HCT116 (cell line): ENCODE measurements around the gene FOXP2. TPM values are rescaled to one million over a fixed set of nuclear protein-coding genes. Genes with fewer than 3 reads are reported as not detected.

Experiments used
- ATAC-seq: fragments of 200-7000 bp; cut with Tn5 transposase; 2 replicates; pipeline ENCODE4 v1.9.1; 2020; ENCODE audit warnings: mild to moderate bottlenecking, moderate library complexity
- BruUV-seq: library from RNA; stranded (reverse); fragments of 400-500 nt; replicated peaks from 2 replicates; lab custom pipeline; 2021; lab: Mats Ljungman, UMichigan
- CTCF ChIA-PET: fragments of 300-600 bp; sonication (Branson Sonifier 250); formaldehyde crosslinking; loops from one replicate; lab custom pipeline; 2021; ENCODE audit warnings: antibody characterized with exemption; lab: Charles Lee
- POLR2A ChIA-PET: fragments of 300-600, 350-600 bp; sonication (Branson Sonifier 250); formaldehyde crosslinking; loops from one replicate; lab custom pipeline; 2021; ENCODE audit warnings: antibody characterized with exemption; lab: Charles Lee
- RAD21 ChIA-PET, 2 experiments: fragments of 300-600 bp; sonication (Branson Sonifier 250); formaldehyde crosslinking; loops; one replicate each; lab custom pipeline; 2023; ENCODE audit warnings: low total read pairs in 2 of 2; ENCODE audit not compliant: uncharacterized antibody in 2 of 2, unreplicated experiment in 2 of 2, low non-redundant PET in 1 of 2; lab: Charles Lee
- DNase-seq: peaks from one replicate; pipeline ENCODE4 v3.0.0-alpha.2; 2010; ENCODE audit warnings: low read depth, low spot score
- H2AFZ ChIP-seq: fragments of 200-600 bp; shearing (Covaris generic), sonication (generic); 2 replicates; pipeline ENCODE4 v1.6.1; 2017; ENCODE audit warnings: low read depth, mixed run types, mixed read lengths, antibody characterized with exemption, low read length; ENCODE audit not compliant: poor library complexity, severe bottlenecking
- H3K27ac ChIP-seq: 2 replicates; pipeline ENCODE4 v1.5.1; 2012; ENCODE audit warnings: low read depth, low read length
- H3K27me3 ChIP-seq: fragments of 200-600 bp; sonication (generic); 2 replicates; pipeline ENCODE4 v1.6.1; 2016; ENCODE audit warnings: mixed run types, low read length, mixed read lengths; ENCODE audit not compliant: insufficient read depth
- H3K36me3 ChIP-seq, 2 experiments: fragments of 200-500 bp in 1 of 2; fragments of 200-600 bp in 1 of 2; sonication (Bioruptor generic) in 1 of 2; sonication (generic) in 1 of 2; 2 replicates each; pipeline versions ENCODE4 v1.5.1 to v1.6.1; 2014 to 2016; ENCODE audit warnings: low read length in 2 of 2, inconsistent platforms in 1 of 2, mixed read lengths in 1 of 2, mixed run types in 1 of 2; ENCODE audit not compliant: insufficient read depth in 2 of 2, control insufficient read depth in 1 of 2
- H3K4me1 ChIP-seq, 2 experiments: fragments of 200-600 bp in 1 of 2; sonication (generic) in 1 of 2; 2 replicates each; pipeline versions ENCODE4 v1.5.1 to v1.6.1; 2012 to 2017; ENCODE audit warnings: low read length in 2 of 2, inconsistent platforms in 1 of 2, mild to moderate bottlenecking in 1 of 2, mixed read lengths in 1 of 2, mixed run types in 1 of 2, moderate library complexity in 1 of 2; ENCODE audit not compliant: insufficient read depth in 2 of 2, control insufficient read depth in 1 of 2
- H3K4me2 ChIP-seq: fragments of 200-600 bp; sonication (generic); 2 replicates; pipeline ENCODE4 v1.6.1; 2017; ENCODE audit warnings: mixed run types, low read length, mixed read lengths
- H3K4me3 ChIP-seq, 2 experiments: fragments of 200-600 bp in 1 of 2; sonication (generic) in 1 of 2; replicated peaks in 1 of 2; 2 replicates each; pipeline ENCODE4 v1.5.1; 2011 to 2016; ENCODE audit warnings: low read length in 2 of 2, control low read depth in 1 of 2, low read depth in 1 of 2, mild to moderate bottlenecking in 1 of 2, mixed read lengths in 1 of 2, mixed run types in 1 of 2
- H3K79me2 ChIP-seq: fragments of 200-600 bp; sonication (generic); 2 replicates; pipeline ENCODE4 v1.6.1; 2017; ENCODE audit warnings: mild to moderate bottlenecking, mixed run types, low read length, moderate library complexity, mixed read lengths; ENCODE audit not compliant: insufficient read depth
- H3K9ac ChIP-seq: fragments of 200-600 bp; sonication (generic); 2 replicates; pipeline ENCODE4 v1.6.1; 2016; ENCODE audit warnings: low read length, mixed read lengths
- H3K9me2 ChIP-seq: fragments of 200-600 bp; sonication (generic), shearing (Covaris generic); 2 replicates; pipeline ENCODE4 v1.6.1; 2017; ENCODE audit warnings: mixed run types, mild to moderate bottlenecking, moderate library complexity; ENCODE audit not compliant: insufficient read depth
- H3K9me3 ChIP-seq, 2 experiments: fragments of 200-500 bp in 1 of 2; fragments of 200-600 bp in 1 of 2; sonication (Bioruptor generic) in 1 of 2; sonication (generic) in 1 of 2; 2 replicates each; pipeline ENCODE4 v1.6.1; 2014 to 2017; ENCODE audit warnings: low read length in 2 of 2, mixed read lengths in 2 of 2, inconsistent platforms in 1 of 2, low read depth in 1 of 2, mild to moderate bottlenecking in 1 of 2, mixed run types in 1 of 2, moderate library complexity in 1 of 2; ENCODE audit not compliant: control insufficient read depth in 1 of 2, insufficient read depth in 1 of 2
- H4K20me1 ChIP-seq: fragments of 200-600 bp; sonication (generic), shearing (Covaris generic); 2 replicates; pipeline ENCODE4 v1.6.1; 2017; ENCODE audit warnings: mixed run types, mild to moderate bottlenecking, moderate library complexity; ENCODE audit not compliant: insufficient read depth
- CBX3 ChIP-seq: IDR thresholded peaks from 2 replicates; pipeline ENCODE4 v1.6.1; 2012; ENCODE audit warnings: low read depth
- CEBPB ChIP-seq: IDR thresholded peaks from 2 replicates; pipeline ENCODE4 v1.6.1; 2012; ENCODE audit warnings: low read depth
- ELF1 ChIP-seq: IDR thresholded peaks from 2 replicates; pipeline ENCODE4 v1.6.1; 2012; ENCODE audit warnings: low read depth, borderline replicate concordance
- FOSL1 ChIP-seq: IDR thresholded peaks from 2 replicates; pipeline ENCODE4 v1.6.1; 2012; ENCODE audit warnings: low read depth
- POLR2A ChIP-seq: IDR thresholded peaks from 2 replicates; pipeline ENCODE4 v1.7.0; 2011; ENCODE audit warnings: borderline replicate concordance; ENCODE audit not compliant: insufficient read depth, insufficient read length; ENCODE audit errors: extremely low read depth
- POLR2AphosphoS5 ChIP-seq: IDR thresholded peaks from 2 replicates; pipeline ENCODE4 v1.6.1; 2011; ENCODE audit warnings: mild to moderate bottlenecking, low read depth, low read length, moderate library complexity
- RAD21 ChIP-seq: IDR thresholded peaks from 2 replicates; pipeline ENCODE4 v1.6.1; 2012; ENCODE audit warnings: low read depth, mild to moderate bottlenecking
- SIN3A ChIP-seq: IDR thresholded peaks from 2 replicates; pipeline ENCODE4 v1.6.1; 2012; ENCODE audit warnings: low read depth
- SRF ChIP-seq: IDR thresholded peaks from 2 replicates; pipeline ENCODE4 v1.6.1; 2012; ENCODE audit warnings: low read depth
- TCF7L2 ChIP-seq: IDR thresholded peaks from 2 replicates; pipeline ENCODE4 v1.7.0; 2011; ENCODE audit warnings: borderline replicate concordance, inconsistent platforms; ENCODE audit not compliant: insufficient read depth, insufficient read length; ENCODE audit errors: extremely low read depth
- YY1 ChIP-seq: IDR thresholded peaks from 2 replicates; pipeline ENCODE4 v1.6.1; 2011; ENCODE audit warnings: low read length, low read depth, moderate library complexity, mild to moderate bottlenecking; ENCODE audit not compliant: insufficient replicate concordance; ENCODE audit errors: extremely low read depth
- ZNF274 ChIP-seq: fragments of 200-500 bp; sonication (Bioruptor generic); IDR thresholded peaks from 2 replicates; pipeline ENCODE4 v1.6.1; 2014; ENCODE audit warnings: mild to moderate bottlenecking, low read depth, low read length, inconsistent platforms
- intact Hi-C: fragments of 100-400 bp; cut with micrococcal nuclease; formaldehyde crosslinking; loops from 2 replicates; pipeline ENCODE4 v1.10.0; 2022
- total RNA-seq: library from RNA; stranded (reverse); gene quantifications from one replicate; pipeline ENCODE4 v1.2.1, GENCODE V29; 2021; ENCODE audit not compliant: unreplicated experiment
- TF ChIP-seq, protein P1 (sequence below): IDR thresholded peaks from 2 replicates; pipeline ENCODE4 v1.6.1; 2011; ENCODE audit warnings: mild to moderate bottlenecking, low read length, moderate library complexity; ENCODE audit not compliant: insufficient replicate concordance; ENCODE audit errors: extremely low read depth
- TF ChIP-seq, protein P2 (sequence below), 3 experiments: fragments of 200-600 bp in 1 of 3; sonication (generic) in 1 of 3; IDR thresholded peaks in 2 of 3; conservative IDR thresholded peaks in 1 of 3; 2 replicates each; pipeline ENCODE4 v1.5.1; 2012 to 2017; ENCODE audit warnings: low read depth in 2 of 3, low read length in 2 of 3, antibody characterized with exemption in 1 of 3, borderline replicate concordance in 1 of 3, control low read depth in 1 of 3, mild to moderate bottlenecking in 1 of 3, mixed read lengths in 1 of 3, mixed run types in 1 of 3, moderate library complexity in 1 of 3; ENCODE audit not compliant: insufficient read depth in 1 of 3
- TF ChIP-seq, protein P3 (sequence below): IDR thresholded peaks from 2 replicates; pipeline ENCODE4 v1.6.1; 2012

FOXP2 gene
- total RNA-seq, 1 experiment from 2014 or later: 2.5 TPM

DNA sequence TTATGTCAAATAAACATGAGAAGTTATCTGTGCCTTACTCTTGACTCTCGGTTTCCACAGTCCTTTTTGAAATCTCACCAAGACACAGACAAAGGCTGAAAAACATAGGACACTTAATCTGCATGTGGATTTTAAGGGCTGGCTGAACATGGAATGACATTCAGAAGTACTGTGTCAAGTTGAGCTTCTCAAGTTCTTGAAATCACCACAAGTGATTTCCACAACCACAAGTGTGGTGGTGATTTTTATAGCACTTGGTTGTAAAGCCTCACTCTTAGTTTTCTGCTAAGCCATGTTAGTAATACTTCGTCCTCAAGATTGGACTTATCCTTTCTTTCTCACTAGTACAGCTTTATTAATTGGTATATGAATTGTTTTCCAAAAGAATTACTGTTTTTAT lies 29.6 kb downstream of the FOXP2 start:
- BruUV-seq: no TSS peak
- no peak for DNase-seq

More for the DNA sequence above, 29.6 kb downstream of the FOXP2 start:
- Histone ChIP-seq H3K27me3 (no peaks in the 10 kb centered on the region), H4K20me1 (no peaks in the 10 kb centered on the region), H3K4me3 (no peak overlapping the region), H3K9me2 (no peaks in the 10 kb centered on the region), H3K27ac (no peak overlapping the region), H2AFZ (no peak overlapping the region), H3K9me3 (no peaks in the 10 kb centered on the region), H3K9ac (no peak overlapping the region), H3K36me3 (no peaks in the 10 kb centered on the region), H3K4me2 (no peak overlapping the region), H3K4me1 (no peaks in the 10 kb centered on the region), H3K79me2 (no peaks in the 10 kb centered on the region)
- TF ChIP-seq ZNF274: no peak
- TF ChIP-seq CEBPB: no peak
- TF ChIP-seq, protein P1, sequence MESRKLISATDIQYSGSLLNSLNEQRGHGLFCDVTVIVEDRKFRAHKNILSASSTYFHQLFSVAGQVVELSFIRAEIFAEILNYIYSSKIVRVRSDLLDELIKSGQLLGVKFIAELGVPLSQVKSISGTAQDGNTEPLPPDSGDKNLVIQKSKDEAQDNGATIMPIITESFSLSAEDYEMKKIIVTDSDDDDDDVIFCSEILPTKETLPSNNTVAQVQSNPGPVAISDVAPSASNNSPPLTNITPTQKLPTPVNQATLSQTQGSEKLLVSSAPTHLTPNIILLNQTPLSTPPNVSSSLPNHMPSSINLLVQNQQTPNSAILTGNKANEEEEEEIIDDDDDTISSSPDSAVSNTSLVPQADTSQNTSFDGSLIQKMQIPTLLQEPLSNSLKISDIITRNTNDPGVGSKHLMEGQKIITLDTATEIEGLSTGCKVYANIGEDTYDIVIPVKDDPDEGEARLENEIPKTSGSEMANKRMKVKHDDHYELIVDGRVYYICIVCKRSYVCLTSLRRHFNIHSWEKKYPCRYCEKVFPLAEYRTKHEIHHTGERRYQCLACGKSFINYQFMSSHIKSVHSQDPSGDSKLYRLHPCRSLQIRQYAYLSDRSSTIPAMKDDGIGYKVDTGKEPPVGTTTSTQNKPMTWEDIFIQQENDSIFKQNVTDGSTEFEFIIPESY: no peak
- no peak for TF ChIP-seq YY1
- TF ChIP-seq, protein P2, sequence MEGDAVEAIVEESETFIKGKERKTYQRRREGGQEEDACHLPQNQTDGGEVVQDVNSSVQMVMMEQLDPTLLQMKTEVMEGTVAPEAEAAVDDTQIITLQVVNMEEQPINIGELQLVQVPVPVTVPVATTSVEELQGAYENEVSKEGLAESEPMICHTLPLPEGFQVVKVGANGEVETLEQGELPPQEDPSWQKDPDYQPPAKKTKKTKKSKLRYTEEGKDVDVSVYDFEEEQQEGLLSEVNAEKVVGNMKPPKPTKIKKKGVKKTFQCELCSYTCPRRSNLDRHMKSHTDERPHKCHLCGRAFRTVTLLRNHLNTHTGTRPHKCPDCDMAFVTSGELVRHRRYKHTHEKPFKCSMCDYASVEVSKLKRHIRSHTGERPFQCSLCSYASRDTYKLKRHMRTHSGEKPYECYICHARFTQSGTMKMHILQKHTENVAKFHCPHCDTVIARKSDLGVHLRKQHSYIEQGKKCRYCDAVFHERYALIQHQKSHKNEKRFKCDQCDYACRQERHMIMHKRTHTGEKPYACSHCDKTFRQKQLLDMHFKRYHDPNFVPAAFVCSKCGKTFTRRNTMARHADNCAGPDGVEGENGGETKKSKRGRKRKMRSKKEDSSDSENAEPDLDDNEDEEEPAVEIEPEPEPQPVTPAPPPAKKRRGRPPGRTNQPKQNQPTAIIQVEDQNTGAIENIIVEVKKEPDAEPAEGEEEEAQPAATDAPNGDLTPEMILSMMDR (IDR thresholded peaks at IDR 0.05 in 2 of 3, conservative IDR thresholded peaks at IDR 0.05 in 1 of 3; ENCODE audit: borderline replicate concordance in 1 of 3, insufficient read depth in 1 of 3, low read depth in 2 of 3, low read length in 2 of 3): no peak
- TF ChIP-seq RAD21: no peak
- TF ChIP-seq CBX3: no peak
- no peak for TF ChIP-seq SIN3A
- no peak for TF ChIP-seq ELF1
- no peak for TF ChIP-seq SRF
- TF ChIP-seq FOSL1: no peak
- TF ChIP-seq, protein P3, sequence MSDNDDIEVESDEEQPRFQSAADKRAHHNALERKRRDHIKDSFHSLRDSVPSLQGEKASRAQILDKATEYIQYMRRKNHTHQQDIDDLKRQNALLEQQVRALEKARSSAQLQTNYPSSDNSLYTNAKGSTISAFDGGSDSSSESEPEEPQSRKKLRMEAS: no peak
- TF ChIP-seq POLR2A: no peak
- no peak for TF ChIP-seq TCF7L2
- no peak for TF ChIP-seq POLR2AphosphoS5
- no peak for ATAC-seq
- intact Hi-C loops: no loop called here
- CTCF ChIA-PET: no interaction called here
- POLR2A ChIA-PET: no interaction called here
- RAD21 ChIA-PET: no interaction called here
